ENCODE measurements around the gene SLC8B1. TPM values are rescaled to one million over a fixed set of nuclear protein-coding genes. Genes with fewer than 3 reads are reported as not detected.
A peak's percentile ranks its signal among the peaks of the same experiment; 100 is the strongest.

Gene SLC8B1
- total RNA-seq, 1 donor from 2014 or later = 5.0 TPM

- no peak for DNase-seq
These were observed 42.4 kb downstream of the SLC8B1 start for GRCh38 chr12:113292547-113292946.

- DNase-seq = no peak
These were observed 42.8 kb downstream of the SLC8B1 start for GRCh38 chr12:113292091-113292490.

GRCh38 chr12:113291586-113291985, 43.3 kb downstream of the SLC8B1 start:
- DNase-seq = no peak

GRCh38 chr12:113290506-113290905, 44.4 kb downstream of the SLC8B1 start:
- no peak for DNase-seq

- no peak for DNase-seq
These were observed 45.5 kb downstream of the SLC8B1 start for GRCh38 chr12:113289361-113289760.

- no peak for DNase-seq
These were observed 47.0 kb downstream of the SLC8B1 start for GRCh38 chr12:113287899-113288282.

- no peak for DNase-seq
These were observed 47.6 kb downstream of the SLC8B1 start for GRCh38 chr12:113287146-113287898.

GRCh38 chr12:113286712-113287111, 48.2 kb downstream of the SLC8B1 start:
- DNase-seq = no peak

- DNase-seq = no peak
These were observed 49.0 kb downstream of the SLC8B1 start for GRCh38 chr12:113285679-113286610.

- DNase-seq = no peak
These were observed 50.2 kb downstream of the SLC8B1 start for GRCh38 chr12:113284751-113285150.

- DNase-seq = no peak
These were observed 56.3 kb downstream of the SLC8B1 start for GRCh38 chr12:113278633-113279032.

- no peak for DNase-seq
These were observed 56.8 kb downstream of the SLC8B1 start for GRCh38 chr12:113278141-113278540.

GRCh38 chr12:113277511-113277910, 57.4 kb downstream of the SLC8B1 start:
- DNase-seq = no peak

GRCh38 chr12:113276946-113277500, 57.9 kb downstream of the SLC8B1 start:
- no peak for DNase-seq

- DNase-seq = no peak
These were observed 58.6 kb downstream of the SLC8B1 start for GRCh38 chr12:113276306-113276705.

GRCh38 chr12:113274848-113275247, 60.1 kb downstream of the SLC8B1 start:
- DNase-seq = no peak

- DNase-seq = no peak
These were observed 61.7 kb downstream of the SLC8B1 start for GRCh38 chr12:113273053-113273725.

- DNase-seq = peak; percentile 66
These were observed 62.9 kb downstream of the SLC8B1 start for GRCh38 chr12:113271853-113272561.

GRCh38 chr12:113271466-113271852, 63.5 kb downstream of the SLC8B1 start:
- no peak for DNase-seq

GRCh38 chr12:113270709-113271009, 64.2 kb downstream of the SLC8B1 start:
- DNase-seq = no peak

- DNase-seq = no peak
These were observed 65.5 kb downstream of the SLC8B1 start for GRCh38 chr12:113269257-113269943.
